Measurements from ENCODE around the gene TDRD6.

GRCh38 chr6:46704562-46704961 is 16.9 kb downstream of the TDRD6 start:
- TF ChIP-seq POLR2A (IDR thresholded peaks at IDR 0.05), result no peak
- TF ChIP-seq CTCF (IDR thresholded peaks at IDR 0.05), result no peak

Measured in breast epithelium (tissue), 3 donors.